GM10248 (cell line): ENCODE measurements around the gene SIRPA.

Experiments
- CTCF ChIA-PET: fragments of 300-600 bp; sonication (Branson Sonifier 250); formaldehyde crosslinking; extraction: SDS; loops from one replicate; lab custom pipeline; 2021; ENCODE audit warnings: antibody characterized with exemption; lab: Yijun Ruan, JAX
- POLR2A ChIA-PET: fragments of 350-650 bp; sonication (Branson Sonifier 250); formaldehyde crosslinking; extraction: SDS; loops from one replicate; lab custom pipeline; 2020; ENCODE audit warnings: antibody characterized with exemption; lab: Yijun Ruan, JAX
- DNase-seq: peaks from one replicate; pipeline ENCODE4 v3.0.0; 2012; ENCODE audit errors: extremely low spot score
- CTCF ChIP-seq: IDR thresholded peaks from 2 replicates; pipeline ENCODE4 v1.5.1; 2012; ENCODE audit warnings: mild to moderate bottlenecking, low read depth; ENCODE audit errors: extremely low read depth, missing control alignments, control extremely low read depth

The SIRPA gene

DNA sequence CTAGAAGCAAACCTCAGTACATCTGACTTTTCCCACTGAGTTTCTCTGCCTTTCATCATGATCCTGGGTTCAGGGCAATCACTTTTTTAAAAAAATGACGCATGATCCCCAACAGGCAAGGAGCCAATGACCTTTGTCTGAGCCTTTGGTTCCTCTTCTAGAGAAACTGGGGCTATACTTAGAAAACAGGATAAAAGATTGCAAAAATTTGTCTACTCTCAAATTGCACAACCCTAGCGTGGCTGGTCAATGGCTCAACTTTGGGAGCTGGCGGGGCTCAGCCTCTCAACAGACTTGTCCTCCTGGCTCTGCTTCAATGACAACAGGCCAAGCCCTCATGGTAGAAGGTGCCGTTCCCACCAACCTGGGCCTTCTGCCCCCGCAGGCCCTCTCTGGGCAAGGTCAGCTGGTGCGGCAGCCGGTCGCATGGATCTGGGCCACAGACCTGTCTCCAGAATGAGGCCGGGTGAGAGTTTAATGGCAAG is 50.0 kb downstream of the SIRPA start:
- POLR2A ChIA-PET = no interaction called here
- DNase-seq = no peak
- CTCF ChIA-PET = interaction anchor here (1.0 kb wide), 1 partner anchor 181 kb away, joined by 3 read pairs; no protein-coding TSS in a partner anchor
- TF ChIP-seq CTCF = no peak

GRCh38 chr20:1945660-1946059 is 50.5 kb downstream of the SIRPA start:
- ChIA-PET CTCF (interaction anchor here (1.0 kb wide), 1 partner anchor 182 kb away, joined by 3 read pairs; no protein-coding TSS in a partner anchor), POLR2A (no interaction called here)
- TF ChIP-seq CTCF = no peak
- DNase-seq = no peak

- ChIA-PET CTCF (interaction anchor here (1.0 kb wide), 1 partner anchor 10 kb away, joined by 3 read pairs; no protein-coding TSS in a partner anchor), POLR2A (no interaction called here)
- DNase-seq = no peak
- no peak for TF ChIP-seq CTCF
Observed at GRCh38 chr20:1946442-1946761, 51.2 kb downstream of the SIRPA start.

GRCh38 chr20:1946762-1947534 is 51.7 kb downstream of the SIRPA start:
- POLR2A ChIA-PET = no interaction called here
- CTCF ChIA-PET = interaction anchor here (1.0 kb wide), 1 partner anchor 10 kb away, joined by 3 read pairs; no protein-coding TSS in a partner anchor
- TF ChIP-seq CTCF = no peak
- DNase-seq = no peak

DNA sequence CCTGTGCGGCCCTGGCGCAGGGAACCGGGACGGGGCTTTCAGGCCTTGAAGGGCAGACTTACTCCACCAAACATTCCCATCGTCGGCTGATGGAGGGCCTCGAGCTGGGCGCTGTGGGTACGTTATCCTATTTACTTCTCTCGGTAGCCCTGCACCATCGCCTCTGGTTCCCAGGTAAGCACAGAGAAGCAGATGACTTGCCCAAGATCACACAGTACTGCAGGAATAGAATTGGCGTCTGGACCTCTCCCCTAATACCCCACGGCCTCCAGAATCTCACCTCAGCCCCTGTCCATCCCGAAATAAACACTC is 52.3 kb downstream of the SIRPA start:
- no peak for TF ChIP-seq CTCF
- no peak for DNase-seq
- CTCF ChIA-PET = interaction anchor here (1.0 kb wide), 1 partner anchor 9 kb away, joined by 3 read pairs; no protein-coding TSS in a partner anchor
- POLR2A ChIA-PET = no interaction called here

GRCh38 chr20:1949347-1950100 is 54.3 kb downstream of the SIRPA start:
- TF ChIP-seq CTCF = no peak
- CTCF ChIA-PET = no interaction called here
- no peak for DNase-seq
- POLR2A ChIA-PET = no interaction called here
